Caco-2 (cell line): Measurements from ENCODE around the gene COA1. TPM values are rescaled to one million over a fixed set of nuclear protein-coding genes. Genes with fewer than 3 reads are reported as not detected.
"Not testable (repeated sequence)": the region's sequence is repeated elsewhere in the genome, so short reads cannot be mapped to it uniquely, and the experiment has no call there.

Experiments
- BruUV-seq: library from RNA; stranded (reverse); fragments of 400-500 nt; replicated peaks from 2 replicates; lab custom pipeline; 2021; lab: Mats Ljungman, UMichigan
- CTCF ChIA-PET: fragments of 300-600 bp; sonication (Branson Sonifier 250); formaldehyde crosslinking; loops from one replicate; lab custom pipeline; 2022; ENCODE audit warnings: antibody characterized with exemption; lab: Charles Lee
- POLR2A ChIA-PET: fragments of 300-600 bp; sonication (Branson Sonifier 250); formaldehyde crosslinking; loops from one replicate; lab custom pipeline; 2022; ENCODE audit warnings: antibody characterized with exemption; lab: Charles Lee
- DNase-seq, 2 experiments: peaks; one replicate each; pipeline versions ENCODE4 v3.0.0 to v3.0.0-alpha.2; 2020 to 2022
- H3K27me3 ChIP-seq: replicated peaks from 2 replicates; pipeline ENCODE4 v1.6.0; 2011; ENCODE audit warnings: low read length; ENCODE audit not compliant: control insufficient read depth, insufficient read depth
- H3K36me3 ChIP-seq: 2 replicates; pipeline ENCODE4 v1.5.1; 2011; ENCODE audit warnings: low read length; ENCODE audit not compliant: control insufficient read depth, insufficient read depth
- H3K4me1 ChIP-seq: fragments of 250-450 bp; sonication (Bioruptor Pico); 2 replicates; pipeline ENCODE4 v1.5.1; 2020; ENCODE audit warnings: mild to moderate bottlenecking
- H3K4me3 ChIP-seq: 2 replicates; pipeline ENCODE4 v1.5.1; 2011; ENCODE audit warnings: low read depth, mild to moderate bottlenecking, control low read depth, low read length
- H3K9me3 ChIP-seq: fragments of 250-450 bp; sonication (Bioruptor Pico); 2 replicates; pipeline ENCODE4 v1.5.1; 2020; ENCODE audit warnings: mild to moderate bottlenecking, moderate library complexity
- H3K27ac Mint-ChIP-seq: one replicate; pipeline ENCODE4 v1.8.0; 2022; ENCODE audit warnings: mixed read lengths; ENCODE audit not compliant: unreplicated experiment
- H3K27me3 Mint-ChIP-seq: one replicate; pipeline ENCODE4 v1.8.0; 2022; ENCODE audit warnings: mixed read lengths; ENCODE audit not compliant: insufficient read depth, unreplicated experiment
- H3K36me3 Mint-ChIP-seq: one replicate; pipeline ENCODE4 v1.8.0; 2022; ENCODE audit warnings: mild to moderate bottlenecking, mixed read lengths; ENCODE audit not compliant: insufficient read depth, unreplicated experiment
- H3K4me1 Mint-ChIP-seq: one replicate; pipeline ENCODE4 v1.8.0; 2022; ENCODE audit warnings: low read depth, mixed read lengths; ENCODE audit not compliant: unreplicated experiment
- H3K4me3 Mint-ChIP-seq: one replicate; pipeline ENCODE4 v1.8.0; 2022; ENCODE audit warnings: mild to moderate bottlenecking, moderate library complexity, mixed read lengths; ENCODE audit not compliant: unreplicated experiment
- H3K9me3 Mint-ChIP-seq: one replicate; pipeline ENCODE4 v1.8.0; 2022; ENCODE audit warnings: mixed read lengths; ENCODE audit not compliant: unreplicated experiment
- CTCF ChIP-seq, 2 experiments: fragments of 200-600 bp in 1 of 2; IDR thresholded peaks; 1 replicate in 1 of 2; 2 replicates in 1 of 2; pipeline versions ENCODE4 v1.5.1 to v1.8.0; 2011 to 2022; ENCODE audit warnings: antibody characterized with exemption in 1 of 2, control low read depth in 1 of 2, inconsistent platforms in 1 of 2, low read depth in 1 of 2, low read length in 1 of 2, mild to moderate bottlenecking in 1 of 2, moderate library complexity in 1 of 2; ENCODE audit not compliant: insufficient read depth in 1 of 2, severe bottlenecking in 1 of 2, unreplicated experiment in 1 of 2
- intact Hi-C: fragments of 100-400 bp; cut with micrococcal nuclease; formaldehyde crosslinking; loops from one replicate; pipeline ENCODE4 v1.10.0; 2022; ENCODE audit not compliant: unreplicated experiment
- total RNA-seq: library from RNA; stranded (reverse); gene quantifications from 2 replicates; pipeline ENCODE4 v1.2.3, GENCODE V29; 2022

COA1 gene
- total RNA-seq, 1 experiment from 2014 or later: 94.7 TPM

GRCh38 chr7:43604251-43604650 lies 125.1 kb downstream of the COA1 start:
- H3K4me1 Mint-ChIP-seq: no peaks in the 10 kb centered on the region
- Histone ChIP-seq H3K27me3 (no peaks in the 10 kb centered on the region), H3K36me3 (no peaks in the 10 kb centered on the region; the same call in 1 of the 2 replicates), H3K9me3 (peaks cover 3% of the 10 kb centered on the region; the same call in 1 of the 2 replicates), H3K4me3 (no peak overlapping the region), H3K4me1 (no peaks in the 10 kb centered on the region)
- peaks cover 11% of the 10 kb centered on the region for H3K36me3 Mint-ChIP-seq
- H3K27ac Mint-ChIP-seq: no peak overlapping the region
- no peak for DNase-seq
- H3K9me3 Mint-ChIP-seq: peaks cover 13% of the 10 kb centered on the region
- no peaks in the 10 kb centered on the region for H3K27me3 Mint-ChIP-seq
- no TSS peak for BruUV-seq
- POLR2A ChIA-PET: interaction anchor here (1.0 kb wide), 1 partner anchor 21 kb away, joined by 7 read pairs; the partner anchor contains the start of gene STK17A
- intact Hi-C loops: no loop called here
- TF ChIP-seq CTCF (IDR thresholded peaks at IDR 0.05; ENCODE audit: insufficient read depth in 1 of 2, low read depth in 1 of 2, low read length in 1 of 2, severe bottlenecking in 1 of 2, unreplicated experiment in 1 of 2): no peak
- CTCF ChIA-PET: no interaction called here
- no peak overlapping the region for H3K4me3 Mint-ChIP-seq

DNA sequence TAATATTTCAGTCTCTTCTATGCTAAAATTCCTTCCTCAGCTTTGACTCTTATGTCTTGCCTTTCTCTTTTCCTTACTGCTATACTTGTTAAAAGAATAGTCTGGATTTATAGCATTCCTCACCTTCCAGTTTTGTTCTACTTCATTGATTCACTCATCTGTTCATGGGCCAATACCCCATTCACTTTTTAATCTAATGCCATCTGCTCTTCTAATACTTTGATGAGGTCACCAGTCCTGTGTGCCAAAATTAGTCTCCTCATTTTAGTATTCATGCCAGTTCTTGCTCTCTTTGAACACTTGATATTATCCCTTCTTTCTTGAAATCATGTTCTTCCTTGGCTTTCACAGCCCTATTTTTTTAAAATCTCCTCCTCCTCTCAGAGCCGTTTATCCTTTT lies 127.1 kb downstream of the COA1 start:
- POLR2A ChIA-PET: no interaction called here
- CTCF ChIA-PET: interaction anchor here (1.3 kb wide), 1 partner anchor 19 kb away, joined by 3 read pairs; the partner anchor contains the start of gene STK17A
- H3K9me3 Mint-ChIP-seq: peaks cover 13% of the 10 kb centered on the region
- no peaks in the 10 kb centered on the region for H3K27me3 Mint-ChIP-seq
- DNase-seq: no peak
- H3K4me3 Mint-ChIP-seq: no peak overlapping the region
- H3K27ac Mint-ChIP-seq: no peak overlapping the region
- Histone ChIP-seq H3K4me3 (no peak overlapping the region), H3K9me3 (peaks cover 3% of the 10 kb centered on the region; the same call in 1 of the 2 replicates), H3K4me1 (no peaks in the 10 kb centered on the region), H3K27me3 (no peaks in the 10 kb centered on the region), H3K36me3 (no peaks in the 10 kb centered on the region)
- no TSS peak for BruUV-seq
- intact Hi-C loops: no loop called here
- H3K4me1 Mint-ChIP-seq: no peaks in the 10 kb centered on the region
- no peak for TF ChIP-seq CTCF (IDR thresholded peaks at IDR 0.05; ENCODE audit: insufficient read depth in 1 of 2, low read depth in 1 of 2, low read length in 1 of 2, severe bottlenecking in 1 of 2, unreplicated experiment in 1 of 2)
- H3K36me3 Mint-ChIP-seq: no peaks in the 10 kb centered on the region

- TF ChIP-seq CTCF (IDR thresholded peaks at IDR 0.05; ENCODE audit: insufficient read depth in 1 of 2, low read depth in 1 of 2, low read length in 1 of 2, severe bottlenecking in 1 of 2, unreplicated experiment in 1 of 2): no peak
- Mint-ChIP-seq H3K4me1 (no peaks in the 10 kb centered on the region), H3K9me3 (peaks cover 12% of the 10 kb centered on the region), H3K27me3 (no peaks in the 10 kb centered on the region), H3K4me3 (no peak overlapping the region), H3K27ac (no peak overlapping the region), H3K36me3 (no peaks in the 10 kb centered on the region)
- peaks cover 3% of the 10 kb centered on the region; the same call in 1 of the 2 replicates for H3K9me3 ChIP-seq
- CTCF ChIA-PET: no interaction called here
- POLR2A ChIA-PET: no interaction called here
- no peak for DNase-seq
- H3K36me3 ChIP-seq: no peaks in the 10 kb centered on the region
- no peak overlapping the region for H3K4me3 ChIP-seq
- no peaks in the 10 kb centered on the region for H3K27me3 ChIP-seq
- intact Hi-C loops: no loop called here
- no peaks in the 10 kb centered on the region for H3K4me1 ChIP-seq
- BruUV-seq: no TSS peak
These were observed 129.3 kb downstream of the COA1 start for GRCh38 chr7:43600056-43600455.

DNA sequence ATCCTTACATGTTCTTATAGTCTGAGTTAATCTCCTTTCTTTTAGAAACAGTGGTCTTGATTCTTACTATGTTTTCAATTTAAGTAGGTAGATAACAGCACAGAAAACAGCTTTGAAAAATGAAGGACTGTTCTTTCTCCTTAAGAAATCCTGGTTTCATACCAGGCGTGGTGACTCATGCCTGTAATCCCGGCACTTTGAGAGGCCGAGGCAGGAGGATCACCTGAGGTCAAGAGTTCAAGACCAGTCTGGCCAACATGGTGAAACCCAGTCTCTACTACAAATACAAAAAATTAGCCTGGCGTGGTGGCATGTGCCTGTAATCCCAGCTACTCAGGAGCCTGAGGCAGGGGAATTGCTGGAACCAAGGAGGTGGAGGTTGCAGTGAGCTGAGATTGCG lies 132.9 kb downstream of the COA1 start:
- H3K4me1 Mint-ChIP-seq, H3K36me3 Mint-ChIP-seq, H3K27me3 ChIP-seq, POLR2A ChIA-PET, H3K4me3 Mint-ChIP-seq, H3K27me3 Mint-ChIP-seq, H3K9me3 Mint-ChIP-seq, DNase-seq, BruUV-seq, CTCF ChIA-PET, H3K27ac Mint-ChIP-seq, H3K36me3 ChIP-seq, intact Hi-C loops, H3K4me3 ChIP-seq, H3K4me1 ChIP-seq, H3K9me3 ChIP-seq: not testable (repeated sequence)
